ENCODE data around the gene SDK2. TPM values are rescaled to one million over a fixed set of nuclear protein-coding genes. Genes with fewer than 3 reads are reported as not detected.

SDK2 gene
- total and polyA plus RNA-seq, 9 of the 15 experiments (the other 6 are each of a cell fraction or from before 2014, with no cell fraction given), result 0.04 TPM; not detected in 8

DNA sequence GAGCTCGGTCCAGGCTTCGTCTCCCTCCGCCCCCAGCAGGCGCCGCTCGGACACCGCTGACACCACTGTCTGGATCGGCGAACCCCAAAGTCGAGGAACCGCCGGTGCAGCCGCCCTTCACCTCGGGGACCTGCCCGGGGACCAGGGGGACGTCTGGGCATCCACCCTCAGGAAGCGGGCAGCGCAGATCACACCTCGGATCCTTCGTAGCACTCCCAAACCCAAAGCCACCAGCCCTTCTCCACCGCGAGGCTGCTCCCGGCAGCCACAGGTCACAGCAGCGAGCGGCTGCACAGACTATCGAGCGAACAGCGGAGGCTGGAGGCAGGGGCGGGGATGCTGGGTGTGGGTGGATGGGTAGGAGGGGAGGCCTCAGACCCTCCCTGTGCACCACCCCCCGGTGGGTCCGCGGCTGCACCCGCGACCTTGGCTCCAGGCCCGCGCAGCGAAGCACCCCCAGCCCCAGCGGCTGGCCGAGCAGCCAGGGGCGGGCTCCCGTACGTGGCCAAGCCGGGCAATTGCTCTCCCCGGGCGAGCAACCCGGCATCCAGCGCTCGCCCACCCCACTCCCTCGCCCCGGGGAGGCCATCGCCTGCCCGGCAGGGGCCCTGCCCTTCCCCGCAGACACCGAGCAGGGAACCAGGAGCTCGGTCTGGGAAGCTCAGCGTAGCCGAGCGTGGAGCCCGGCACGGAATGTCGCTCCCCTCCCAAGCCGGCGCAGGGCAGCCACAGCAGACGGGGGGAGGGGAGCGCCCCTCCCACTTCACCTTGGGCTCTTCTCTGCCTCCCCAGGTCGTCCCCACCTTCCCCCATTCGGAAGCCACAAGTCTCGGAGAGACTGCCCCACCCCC is 1.0 kb downstream of the SDK2 start:
- TF ChIP-seq NFE2L1 (tag; IDR thresholded peaks at IDR 0.05; ENCODE audit: borderline replicate concordance, low read depth) (no peak), MCM2 (IDR thresholded peaks at IDR 0.05; ENCODE audit: low read depth) (no peak), KAT8 (IDR thresholded peaks at IDR 0.05; ENCODE audit: low read depth) (no peak), CHD1 (IDR thresholded peaks at IDR 0.05; ENCODE audit: low read length) (no peak), EZH2 (IDR thresholded peaks at IDR 0.05; ENCODE audit: borderline replicate concordance, low read depth, low read length) (no peak), STAT5B (CRISPR knock-in tag; IDR thresholded peaks at IDR 0.05) (no peak), HMBOX1 (IDR thresholded peaks at IDR 0.05) (no peak), RAD21 (CRISPR knock-in tag; conservative IDR thresholded peaks at IDR 0.05 in 1 of 2, IDR thresholded peaks at IDR 0.05 in 1 of 2) (no peak), PPARD (CRISPR knock-in tag; IDR thresholded peaks at IDR 0.05) (no peak), PHTF2 (CRISPR knock-in tag; IDR thresholded peaks at IDR 0.05) (no peak), THRA (IDR thresholded peaks at IDR 0.05) (no peak), TAF1 (IDR thresholded peaks at IDR 0.05; ENCODE audit: control insufficient read depth, extremely low read depth, insufficient read depth, low read length, severe bottlenecking) (no peak), SMARCC2 (IDR thresholded peaks at IDR 0.05; ENCODE audit: low read depth) (no peak), TAF9B (IDR thresholded peaks at IDR 0.05; ENCODE audit: partially characterized antibody) (no peak), EWSR1 (IDR thresholded peaks at IDR 0.05; ENCODE audit: borderline replicate concordance, low read depth, partially characterized antibody) (no peak), ARHGAP35 (IDR thresholded peaks at IDR 0.05; ENCODE audit: partially characterized antibody) (no peak), MXI1 (IDR thresholded peaks at IDR 0.05; ENCODE audit: low read depth, low read length) (no peak)
- TF ChIP-seq, protein P1, sequence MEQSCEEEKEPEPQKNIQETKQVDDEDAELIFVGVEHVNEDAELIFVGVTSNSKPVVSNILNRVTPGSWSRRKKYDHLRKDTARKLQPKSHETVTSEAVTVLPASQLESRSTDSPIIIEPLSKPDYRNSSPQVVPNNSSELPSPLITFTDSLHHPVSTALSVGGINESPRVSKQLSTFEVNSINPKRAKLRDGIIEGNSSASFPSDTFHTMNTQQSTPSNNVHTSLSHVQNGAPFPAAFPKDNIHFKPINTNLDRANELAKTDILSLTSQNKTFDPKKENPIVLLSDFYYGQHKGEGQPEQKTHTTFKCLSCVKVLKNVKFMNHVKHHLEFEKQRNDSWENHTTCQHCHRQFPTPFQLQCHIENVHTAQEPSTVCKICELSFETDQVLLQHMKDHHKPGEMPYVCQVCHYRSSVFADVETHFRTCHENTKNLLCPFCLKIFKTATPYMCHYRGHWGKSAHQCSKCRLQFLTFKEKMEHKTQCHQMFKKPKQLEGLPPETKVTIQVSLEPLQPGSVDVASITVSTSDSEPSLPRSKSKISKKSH (CRISPR knock-in tag; IDR thresholded peaks at IDR 0.05), result no peak
- FAIRE-seq (no peak), DNase-seq (ENCODE audit: extremely low read depth in 1 of 4, low spot score in 3 of 4) (no peak), ATAC-seq (peak; percentile 61)
- in situ Hi-C loops (cut with MboI) (no loop called here), intact Hi-C loops (cut with micrococcal nuclease) (no loop called here)
- 15% methylated on average over 44 of the region's 68 CpGs for WGBS (ENCODE audit: insufficient coverage, low coverage, missing lambda C conversion rate)
- Histone ChIP-seq H3K9me1 (ENCODE audit: control insufficient read depth, insufficient read depth, low read length) (no peaks in the 10 kb centered on the region), H3K9ac (ENCODE audit: insufficient read depth in 1 of 2, low read depth in 2 of 2, low read length in 2 of 2) (no peak overlapping the region), H2AFZ (ENCODE audit: low read depth, low read length) (no peak overlapping the region), H3K79me2 (ENCODE audit: control insufficient read depth, insufficient read depth, low read length) (no peaks in the 10 kb centered on the region), H3K4me1 (replicated peaks in 1 of 2; ENCODE audit: control insufficient read depth in 2 of 2, insufficient read depth in 2 of 2, low read length in 2 of 2) (peaks cover 0 to 8% of the 10 kb centered on the region in 2 experiments; a peak in 1 of 5 replicates), H3K9me3 (replicated peaks; ENCODE audit: control insufficient read depth, insufficient read depth, low read depth, low read length) (no peaks in the 10 kb centered on the region), H3K4me3 (no peak overlapping the region), H3K27ac (ENCODE audit: extremely low read depth, low read depth, low read length) (no peak overlapping the region), H4K20me1 (replicated peaks; ENCODE audit: control insufficient read depth, insufficient read depth, low read length) (no peaks in the 10 kb centered on the region; the same call in 1 of the 2 replicates), H3K36me3 (ENCODE audit: control insufficient read depth, insufficient read depth, low read length) (no peaks in the 10 kb centered on the region), H3K27me3 (ENCODE audit: control insufficient read depth in 2 of 2, insufficient read depth in 2 of 2, low read length in 2 of 2) (peaks cover 0 to 30% of the 10 kb centered on the region in 2 experiments; a peak in 3 of 5 replicates), H3K4me2 (ENCODE audit: insufficient read depth, low read length) (no peak overlapping the region)
- ChIA-PET CTCF (ENCODE audit: low intra/inter-chr PET ratio) (no interaction called here), POLR2A (no interaction called here)
- BruUV-seq (replicated peaks), result no TSS peak

All from K562 (cell line).